ENCODE measurements around the gene SH2D3A.

DNA sequence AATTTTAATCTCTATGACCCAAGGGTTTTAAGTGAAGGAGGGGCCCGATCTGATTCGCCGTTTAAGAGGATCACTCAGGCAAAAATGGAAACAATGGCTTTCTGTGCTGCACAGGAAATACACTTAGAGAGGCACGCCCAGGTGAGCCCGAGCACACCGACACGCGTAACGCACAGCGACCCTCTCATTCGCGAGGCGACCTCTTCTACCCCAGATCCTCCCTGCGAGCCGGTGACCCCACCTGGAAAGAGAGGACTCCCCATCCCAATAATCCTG lies 216 bp downstream of the SH2D3A start:
- TF ChIP-seq, protein P1, sequence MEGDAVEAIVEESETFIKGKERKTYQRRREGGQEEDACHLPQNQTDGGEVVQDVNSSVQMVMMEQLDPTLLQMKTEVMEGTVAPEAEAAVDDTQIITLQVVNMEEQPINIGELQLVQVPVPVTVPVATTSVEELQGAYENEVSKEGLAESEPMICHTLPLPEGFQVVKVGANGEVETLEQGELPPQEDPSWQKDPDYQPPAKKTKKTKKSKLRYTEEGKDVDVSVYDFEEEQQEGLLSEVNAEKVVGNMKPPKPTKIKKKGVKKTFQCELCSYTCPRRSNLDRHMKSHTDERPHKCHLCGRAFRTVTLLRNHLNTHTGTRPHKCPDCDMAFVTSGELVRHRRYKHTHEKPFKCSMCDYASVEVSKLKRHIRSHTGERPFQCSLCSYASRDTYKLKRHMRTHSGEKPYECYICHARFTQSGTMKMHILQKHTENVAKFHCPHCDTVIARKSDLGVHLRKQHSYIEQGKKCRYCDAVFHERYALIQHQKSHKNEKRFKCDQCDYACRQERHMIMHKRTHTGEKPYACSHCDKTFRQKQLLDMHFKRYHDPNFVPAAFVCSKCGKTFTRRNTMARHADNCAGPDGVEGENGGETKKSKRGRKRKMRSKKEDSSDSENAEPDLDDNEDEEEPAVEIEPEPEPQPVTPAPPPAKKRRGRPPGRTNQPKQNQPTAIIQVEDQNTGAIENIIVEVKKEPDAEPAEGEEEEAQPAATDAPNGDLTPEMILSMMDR (conservative IDR thresholded peaks at IDR 0.05; ENCODE audit: low read depth, low read length) = no peak
- TF ChIP-seq EZH2 (IDR thresholded peaks at IDR 0.05; ENCODE audit: borderline replicate concordance, low read depth, low read length, poor library complexity, severe bottlenecking) = no peak

All from A673 (cell line).